ENCODE measurements around the gene RPL37.
"Not testable (repeated sequence)": the region's sequence is repeated elsewhere in the genome, so short reads cannot be mapped to it uniquely, and the experiment has no call there.

The RPL37 gene

GRCh38 chr5:40829748-40830533, 5.1 kb downstream of the RPL37 start:
- Mint-ChIP-seq H3K36me3 (ENCODE audit: low read depth) (peaks cover 95% of the 10 kb centered on the region), H3K4me3 (no peak overlapping the region), H3K27me3 (ENCODE audit: low read depth, poor library complexity) (no peaks in the 10 kb centered on the region), H3K9me3 (no peaks in the 10 kb centered on the region), H3K27ac (peak overlapping the region; percentile 86), H3K4me1 (peaks cover 67% of the 10 kb centered on the region)
- no peak for TF ChIP-seq CTCF (IDR thresholded peaks at IDR 0.05)
- DNase-seq: no peak

GRCh38 chr5:40828690-40829661, 6.0 kb downstream of the RPL37 start:
- H3K27me3 Mint-ChIP-seq (ENCODE audit: low read depth, poor library complexity): no peaks in the 10 kb centered on the region
- no peak for TF ChIP-seq CTCF (IDR thresholded peaks at IDR 0.05)
- no peak for DNase-seq
- H3K4me1 Mint-ChIP-seq: peaks cover 57% of the 10 kb centered on the region
- H3K36me3 Mint-ChIP-seq (ENCODE audit: low read depth): peaks cover 91% of the 10 kb centered on the region
- H3K9me3 Mint-ChIP-seq: no peaks in the 10 kb centered on the region
- H3K27ac Mint-ChIP-seq: peak overlapping the region; percentile 43
- no peak overlapping the region for H3K4me3 Mint-ChIP-seq

- DNase-seq: no peak
- peaks cover 83% of the 10 kb centered on the region for H3K36me3 Mint-ChIP-seq (ENCODE audit: low read depth)
- peak overlapping the region; percentile 43 for H3K27ac Mint-ChIP-seq
- H3K9me3 Mint-ChIP-seq: no peaks in the 10 kb centered on the region
- peaks cover 49% of the 10 kb centered on the region for H3K4me1 Mint-ChIP-seq
- TF ChIP-seq CTCF (IDR thresholded peaks at IDR 0.05): no peak
- no peak overlapping the region for H3K4me3 Mint-ChIP-seq
- H3K27me3 Mint-ChIP-seq (ENCODE audit: low read depth, poor library complexity): no peaks in the 10 kb centered on the region
Observed at GRCh38 chr5:40828021-40828631, 6.9 kb downstream of the RPL37 start.

GRCh38 chr5:40827188-40827977, 7.6 kb downstream of the RPL37 start:
- peaks cover 42% of the 10 kb centered on the region for H3K4me1 Mint-ChIP-seq
- no peak overlapping the region for H3K4me3 Mint-ChIP-seq
- H3K27me3 Mint-ChIP-seq (ENCODE audit: low read depth, poor library complexity): no peaks in the 10 kb centered on the region
- peaks cover 80% of the 10 kb centered on the region for H3K36me3 Mint-ChIP-seq (ENCODE audit: low read depth)
- H3K27ac Mint-ChIP-seq: peak overlapping the region; percentile 43
- no peak for TF ChIP-seq CTCF (IDR thresholded peaks at IDR 0.05)
- DNase-seq: no peak
- H3K9me3 Mint-ChIP-seq: no peaks in the 10 kb centered on the region

GRCh38 chr5:40826489-40827187, 8.4 kb downstream of the RPL37 start:
- no peaks in the 10 kb centered on the region for H3K9me3 Mint-ChIP-seq
- H3K27ac Mint-ChIP-seq: peak overlapping the region; percentile 43
- DNase-seq: no peak
- no peak for TF ChIP-seq CTCF (IDR thresholded peaks at IDR 0.05)
- peaks cover 34% of the 10 kb centered on the region for H3K4me1 Mint-ChIP-seq
- H3K4me3 Mint-ChIP-seq: no peak overlapping the region
- no peaks in the 10 kb centered on the region for H3K27me3 Mint-ChIP-seq (ENCODE audit: low read depth, poor library complexity)
- peaks cover 79% of the 10 kb centered on the region for H3K36me3 Mint-ChIP-seq (ENCODE audit: low read depth)

GRCh38 chr5:40825461-40826043, 9.5 kb downstream of the RPL37 start:
- peaks cover 74% of the 10 kb centered on the region for H3K36me3 Mint-ChIP-seq (ENCODE audit: low read depth)
- not testable (repeated sequence) for DNase-seq; H3K4me3 Mint-ChIP-seq; H3K27me3 Mint-ChIP-seq (ENCODE audit: low read depth, poor library complexity); H3K9me3 Mint-ChIP-seq
- peaks cover 32% of the 10 kb centered on the region for H3K4me1 Mint-ChIP-seq
- H3K27ac Mint-ChIP-seq: peak overlapping the region; percentile 82

Measured in nephron progenitor cell (in vitro differentiated cells).